Stimulated activated CD4-positive, alpha-beta T cell treated with anti-CD3 and anti-CD28 coated beads, Interleukin-15, amount 100 ng/mL, for 24 hours (primary cell): ENCODE results near the gene ZMYND8.
A peak's percentile ranks its signal among the peaks of the same experiment; 100 is the strongest.
"Not testable (repeated sequence)": the region's sequence is repeated elsewhere in the genome, so short reads cannot be mapped to it uniquely, and the experiment has no call there.

Experiments
- DNase-seq: peaks from one replicate; pipeline ENCODE4 v3.0.0-alpha.2; 2020

The ZMYND8 gene

GRCh38 chr20:47281376-47281775 is 75.1 kb downstream of the ZMYND8 start:
- no peak for DNase-seq

DNA sequence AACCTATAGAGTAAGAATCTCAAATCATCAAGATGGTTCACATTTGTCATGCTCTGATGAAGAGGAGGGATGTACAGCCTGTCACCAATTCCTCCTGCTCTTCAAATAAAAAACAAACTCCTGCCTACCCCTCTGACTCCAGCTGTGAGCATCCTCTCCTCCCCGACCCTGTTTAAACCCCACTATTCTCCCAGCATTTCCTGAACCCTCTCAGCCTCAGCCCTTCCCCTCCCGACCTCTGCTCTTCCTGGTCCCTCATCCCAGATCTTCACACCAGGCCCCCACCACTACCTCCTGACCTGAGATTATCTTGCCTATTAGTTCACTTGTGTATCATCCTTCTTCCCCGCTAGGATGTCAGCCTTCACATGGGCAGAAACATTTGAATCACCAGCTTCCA is 75.8 kb downstream of the ZMYND8 start:
- DNase-seq, result no peak

- no peak for DNase-seq
These were observed 76.3 kb downstream of the ZMYND8 start for GRCh38 chr20:47280228-47280627.

DNA sequence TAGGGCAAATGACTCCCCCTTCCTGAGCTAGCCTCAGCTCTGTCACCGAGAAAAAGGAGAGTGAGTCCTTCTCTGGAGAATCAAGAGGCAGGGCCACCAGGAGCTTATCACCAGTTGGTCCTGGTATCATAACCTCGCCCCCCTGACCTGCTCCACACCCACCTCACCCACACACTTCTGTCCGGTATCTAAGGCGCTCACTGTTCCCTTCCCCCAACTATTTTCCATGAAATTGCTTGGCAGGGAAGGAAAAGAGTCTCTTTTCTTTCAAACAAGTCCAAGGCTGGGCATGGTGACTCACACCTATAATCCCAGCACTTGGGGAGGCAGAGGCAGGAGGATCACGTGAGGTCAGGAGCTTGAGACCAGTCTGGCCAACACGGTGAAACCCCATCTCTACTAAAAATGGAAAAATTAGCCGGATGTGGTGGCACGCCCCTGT is 77.6 kb downstream of the ZMYND8 start:
- no peak for DNase-seq

- DNase-seq, result not testable (repeated sequence)
These were observed 79.0 kb downstream of the ZMYND8 start for GRCh38 chr20:47277535-47277872.

GRCh38 chr20:47276851-47277534 is 79.5 kb downstream of the ZMYND8 start:
- DNase-seq, result no peak

DNA sequence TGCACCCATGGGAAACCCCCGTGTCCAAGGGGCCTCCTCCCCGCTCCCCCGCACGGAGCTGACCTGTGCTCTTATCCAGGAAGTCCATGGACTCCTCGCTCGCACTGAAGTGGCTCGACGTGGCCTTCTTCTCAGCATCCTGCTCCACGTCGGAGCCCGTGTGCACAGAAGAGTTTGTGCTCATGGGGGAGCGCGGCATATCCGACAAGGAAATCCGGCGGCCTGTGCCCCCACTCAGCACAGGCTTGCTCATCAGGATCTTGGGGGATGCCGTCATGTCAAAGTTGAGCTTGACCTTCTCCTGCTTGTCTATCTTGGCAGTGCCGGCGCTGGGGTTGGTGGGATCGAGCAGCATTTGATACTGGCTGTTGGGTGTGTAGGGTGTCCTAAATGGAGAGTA is 80.2 kb downstream of the ZMYND8 start:
- no peak for DNase-seq

- DNase-seq, result no peak
These were observed 81.0 kb downstream of the ZMYND8 start for GRCh38 chr20:47275548-47275947.

DNA sequence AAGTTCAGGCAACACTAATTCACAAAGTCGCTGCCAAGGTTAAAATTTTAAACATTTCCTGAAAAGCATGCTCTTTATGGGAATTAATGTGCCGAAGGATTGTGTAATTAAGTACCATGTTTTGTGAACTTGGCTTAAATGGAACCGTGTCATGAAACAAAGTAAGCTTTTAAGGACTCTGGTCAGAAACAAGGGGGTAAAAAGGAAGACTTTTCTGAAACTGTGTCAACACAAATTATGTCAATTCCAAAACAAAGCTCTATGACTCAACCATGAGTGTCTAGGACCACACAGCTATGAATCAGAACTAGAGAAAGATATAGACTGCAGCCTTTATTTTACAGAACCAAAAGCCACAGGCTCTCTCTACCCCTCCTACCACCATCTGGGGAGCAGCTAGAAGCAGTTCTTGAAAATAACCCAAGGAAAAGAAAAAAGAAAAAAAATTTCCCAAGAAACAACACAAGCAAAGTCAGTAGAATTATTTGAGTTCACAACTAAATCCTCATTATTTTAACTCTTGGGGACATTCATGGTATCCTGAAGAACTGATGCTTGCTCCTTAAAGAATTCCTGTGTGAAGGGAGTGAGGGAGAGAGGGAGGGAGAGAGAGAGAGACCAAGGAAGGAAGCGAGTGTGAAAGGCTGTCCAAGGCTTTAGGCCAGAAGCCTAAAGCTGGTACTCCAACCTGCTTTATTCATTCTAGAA is 81.9 kb downstream of the ZMYND8 start:
- peak; percentile 39 for DNase-seq

GRCh38 chr20:47273591-47274235 is 82.8 kb downstream of the ZMYND8 start:
- DNase-seq, result no peak

DNA sequence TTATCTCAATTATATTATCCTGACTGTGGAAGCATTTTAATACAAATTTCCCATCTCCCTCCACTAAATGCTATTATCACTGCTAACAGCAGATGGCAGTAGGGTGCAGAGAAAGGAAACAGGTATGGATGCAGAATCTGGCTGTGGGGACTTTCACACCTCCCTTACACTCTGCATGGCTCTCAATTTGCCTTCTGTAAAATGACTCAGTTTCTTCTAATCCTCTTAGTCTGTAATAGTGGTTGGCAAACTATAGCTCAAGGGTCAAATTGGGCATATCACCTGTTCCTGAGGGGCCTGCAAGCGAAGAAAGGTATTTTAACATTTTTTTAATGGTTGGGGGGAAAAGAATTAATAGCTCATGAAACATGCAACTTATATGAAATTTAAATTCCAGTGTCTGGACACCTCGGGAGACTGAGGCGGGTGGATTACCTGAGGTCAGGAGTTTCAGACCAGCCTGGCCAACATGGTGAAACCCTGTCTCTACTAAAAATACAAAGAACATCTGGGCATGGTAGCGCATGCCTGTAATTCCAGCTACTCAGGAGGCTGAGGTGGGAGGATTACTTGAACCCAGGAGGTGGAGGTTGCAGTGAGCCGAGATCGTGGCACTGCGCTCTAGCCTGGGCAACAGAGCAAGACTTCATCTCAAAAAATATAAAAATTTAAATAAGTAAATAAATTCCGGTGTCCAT is 83.5 kb downstream of the ZMYND8 start:
- DNase-seq, result peak; percentile 60

GRCh38 chr20:47271046-47271615 is 85.4 kb downstream of the ZMYND8 start:
- no peak for DNase-seq

DNA sequence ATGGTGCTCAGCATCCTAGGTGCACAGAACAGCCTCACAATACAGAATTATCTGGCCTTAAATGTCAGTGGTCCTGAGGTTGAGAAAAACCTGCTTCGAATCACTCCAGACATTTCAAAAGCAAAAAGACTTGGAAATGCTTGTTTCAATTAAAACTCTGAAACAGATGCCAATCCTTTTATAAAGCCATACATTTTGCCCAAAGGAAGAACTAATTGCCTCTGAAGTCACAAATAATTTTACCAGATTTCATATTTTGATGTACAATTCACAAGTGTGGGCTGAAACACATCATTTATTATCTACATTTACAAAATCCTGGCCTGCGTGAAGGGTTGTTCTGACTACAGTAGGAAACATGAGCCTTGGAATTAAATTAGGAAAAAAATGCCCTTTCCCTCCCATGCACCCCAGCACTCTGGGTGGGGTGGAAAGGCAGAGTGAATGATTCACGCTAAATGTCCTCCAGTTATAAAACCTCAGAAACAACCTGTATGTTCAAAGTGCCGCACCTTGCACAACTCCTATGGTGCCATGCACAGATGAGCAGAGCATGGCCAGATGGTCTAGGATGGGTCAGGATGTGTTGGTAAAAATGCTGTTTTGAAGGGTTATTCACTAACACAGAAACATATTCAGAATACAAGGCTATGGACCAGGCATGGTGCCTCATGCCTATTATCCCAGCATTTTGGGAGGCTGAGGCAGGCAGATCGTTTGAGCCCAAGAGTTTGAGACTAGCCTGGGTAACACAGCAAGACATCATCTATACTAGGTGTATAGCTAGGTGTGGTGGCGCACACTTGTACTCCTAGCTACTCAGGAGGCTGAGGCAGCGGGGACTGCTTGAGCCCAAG is 87.0 kb downstream of the ZMYND8 start:
- no peak for DNase-seq

DNA sequence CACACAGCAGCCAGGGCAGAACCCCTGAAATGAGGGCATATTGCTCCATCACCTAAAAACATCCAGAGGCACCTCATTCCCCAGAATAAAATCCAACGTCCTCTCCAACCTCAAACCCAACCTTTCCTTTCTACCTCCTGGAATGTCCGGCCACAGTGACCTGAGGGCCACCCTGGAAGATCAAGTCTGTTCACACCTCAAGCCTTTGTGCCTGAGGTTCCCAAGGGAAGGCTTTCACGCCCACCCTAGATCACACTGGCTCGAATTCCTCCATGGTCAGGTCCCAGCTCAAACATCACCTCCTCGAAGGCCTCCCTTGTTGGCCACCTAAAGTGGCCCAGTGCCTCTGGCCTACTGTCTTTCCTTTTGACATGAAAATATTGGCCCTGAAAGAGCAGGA is 88.9 kb downstream of the ZMYND8 start:
- no peak for DNase-seq

GRCh38 chr20:47266847-47267515 is 89.5 kb downstream of the ZMYND8 start:
- DNase-seq, result no peak

GRCh38 chr20:47265984-47266383 is 90.5 kb downstream of the ZMYND8 start:
- DNase-seq, result no peak

GRCh38 chr20:47265214-47265613 is 91.3 kb downstream of the ZMYND8 start:
- no peak for DNase-seq

GRCh38 chr20:47264137-47264769 is 92.2 kb downstream of the ZMYND8 start:
- DNase-seq, result not testable (repeated sequence)

DNA sequence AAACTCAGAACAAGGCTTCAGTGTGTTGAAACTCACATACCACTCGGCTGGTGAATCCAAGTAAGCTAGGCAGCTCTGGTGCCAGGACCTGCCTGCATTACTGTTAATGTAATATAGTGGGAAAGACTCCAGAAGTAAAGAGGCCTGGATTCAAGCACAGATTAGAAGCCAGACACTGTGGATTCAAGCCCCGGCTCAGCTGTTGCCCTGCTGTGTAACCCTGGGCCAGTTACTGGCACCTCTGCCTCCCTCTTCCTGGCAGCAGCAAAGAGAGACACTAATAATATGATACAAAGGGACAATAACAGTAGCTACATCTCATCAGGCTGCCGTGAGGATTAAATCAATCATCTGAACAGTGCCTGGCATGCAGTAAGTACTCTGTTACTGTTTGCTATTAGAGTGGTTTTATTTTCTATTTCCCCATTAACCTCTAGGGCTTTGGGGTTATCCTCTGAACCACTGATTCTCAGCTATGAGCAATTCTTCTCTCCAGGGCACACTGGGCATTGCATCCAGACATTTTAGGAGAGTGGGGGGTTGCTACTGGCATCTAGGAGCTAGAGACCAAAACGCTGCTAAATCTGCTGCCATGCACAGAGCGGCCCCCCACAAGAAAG is 92.9 kb downstream of the ZMYND8 start:
- DNase-seq, result no peak

- DNase-seq, result no peak
These were observed 93.4 kb downstream of the ZMYND8 start for GRCh38 chr20:47263080-47263464.
